ENCODE measurements around the gene MAGEA2.
"Not testable (repeated sequence)": the region's sequence is repeated elsewhere in the genome, so short reads cannot be mapped to it uniquely, and the experiment has no call there.

MAGEA2 gene

GRCh38 chrX:152753686-152754650 lies at the start of gene MAGEA2:
MAGEA2 (minus strand) TSS chrX:152753842; CDS start chrX:152751363, 2,479 bp downstream.
- not testable (repeated sequence) for DNase-seq (ENCODE audit: low read depth)

GRCh38 chrX:152798945-152799344 lies 45.3 kb upstream of the MAGEA2 start:
- DNase-seq (ENCODE audit: low read depth) = no peak

GRCh38 chrX:152787062-152787461 lies 33.4 kb upstream of the MAGEA2 start:
- not testable (repeated sequence) for DNase-seq (ENCODE audit: low read depth)

GRCh38 chrX:152769549-152770289 lies 16.1 kb upstream of the MAGEA2 start, which contains the start of gene MAGEA6:
MAGEA6 (minus strand) TSS chrX:152769689; CDS start chrX:152767650, 2,039 bp downstream.
- DNase-seq (ENCODE audit: low read depth) = not testable (repeated sequence)

- DNase-seq (ENCODE audit: low read depth) = not testable (repeated sequence)
Measured at GRCh38 chrX:152766562-152766961, 12.9 kb upstream of the MAGEA2 start.

- not testable (repeated sequence) for DNase-seq (ENCODE audit: low read depth)
Measured at GRCh38 chrX:152761582-152761981, 7.9 kb upstream of the MAGEA2 start.

- not testable (repeated sequence) for DNase-seq (ENCODE audit: low read depth)
Measured at GRCh38 chrX:152759544-152759943, 5.9 kb upstream of the MAGEA2 start.

- not testable (repeated sequence) for DNase-seq (ENCODE audit: low read depth)
Measured at GRCh38 chrX:152758918-152759317, 5.3 kb upstream of the MAGEA2 start, which contains the start of gene CSAG3. CSAG3 (plus strand) TSS chrX:152759218.

- not testable (repeated sequence) for DNase-seq (ENCODE audit: low read depth)
Measured at GRCh38 chrX:152754871-152755270, 1.2 kb upstream of the MAGEA2 start.

GRCh38 chrX:152738560-152738959 lies 15.1 kb downstream of the MAGEA2 start:
- no peak for DNase-seq (ENCODE audit: low read depth)

GRCh38 chrX:152736528-152736927 lies 17.1 kb downstream of the MAGEA2 start:
- not testable (repeated sequence) for DNase-seq (ENCODE audit: low read depth)

- no peak for DNase-seq (ENCODE audit: low read depth)
Measured at GRCh38 chrX:152735860-152736511, 17.7 kb downstream of the MAGEA2 start.

- DNase-seq (ENCODE audit: low read depth) = no peak
Measured at GRCh38 chrX:152735101-152735500, 18.5 kb downstream of the MAGEA2 start.

GRCh38 chrX:152734143-152734858 lies 19.3 kb downstream of the MAGEA2 start:
- DNase-seq (ENCODE audit: low read depth) = not testable (repeated sequence)

GRCh38 chrX:152733261-152733975 lies 20.2 kb downstream of the MAGEA2 start, which contains the start of the genes CSAG1 and MAGEA12:
CSAG1 (minus strand) TSS chrX:152733721; CDS start chrX:152732460, 1,261 bp downstream.
MAGEA12 (plus strand) TSS chrX:152733757; CDS start chrX:152736162, 2,405 bp downstream.
- DNase-seq (ENCODE audit: low read depth) = no peak

- DNase-seq (ENCODE audit: low read depth) = no peak
Measured at GRCh38 chrX:152725409-152725808, 28.2 kb downstream of the MAGEA2 start.

GRCh38 chrX:152713815-152714787 lies 39.5 kb downstream of the MAGEA2 start, which contains the start of gene MAGEA2B:
MAGEA2B (plus strand) TSS chrX:152714628; CDS start chrX:152717107, 2,479 bp downstream.
- DNase-seq (ENCODE audit: low read depth) = not testable (repeated sequence)

GRCh38 chrX:152713195-152713594 lies 40.4 kb downstream of the MAGEA2 start:
- not testable (repeated sequence) for DNase-seq (ENCODE audit: low read depth)

GRCh38 chrX:152709173-152709572 lies 44.5 kb downstream of the MAGEA2 start, which contains the start of gene CSAG2:
CSAG2 (minus strand) TSS chrX:152709273; CDS start chrX:152709112, 161 bp downstream.
- DNase-seq (ENCODE audit: low read depth) = not testable (repeated sequence)
